UCSD-AML1 (cell line): ENCODE measurements around the gene P2RY8.

Experiments used
- DNase-seq: peaks from one replicate; lab custom pipeline; 2025; ENCODE audit not compliant: unreplicated experiment; lab: John Stamatoyannopoulos, UW

P2RY8 gene

GRCh38 chrX:1420371-1420770 lies 116.6 kb downstream of the P2RY8 start:
- no peak for DNase-seq

- DNase-seq = no peak
Measured at GRCh38 chrX:1419545-1420355, 117.2 kb downstream of the P2RY8 start.

GRCh38 chrX:1418901-1419544 lies 118.0 kb downstream of the P2RY8 start:
- no peak for DNase-seq

GRCh38 chrX:1417921-1418771 lies 118.8 kb downstream of the P2RY8 start:
- no peak for DNase-seq

GRCh38 chrX:1416965-1417760 lies 119.8 kb downstream of the P2RY8 start:
- no peak for DNase-seq

- no peak for DNase-seq
Measured at GRCh38 chrX:1416327-1416784, 120.6 kb downstream of the P2RY8 start.
